ENCODE results near the gene MESD. TPM values are rescaled to one million over a fixed set of nuclear protein-coding genes. Genes with fewer than 3 reads are reported as not detected.

MESD gene
- total RNA-seq, 1 donor from 2014 or later: 23.8 TPM

GRCh38 chr15:80942746-80943565, 46.7 kb downstream of the MESD start:
- no peak overlapping the region for H3K27ac Mint-ChIP-seq (ENCODE audit: unreplicated experiment)
- peaks cover 8% of the 10 kb centered on the region for H3K4me1 Mint-ChIP-seq (ENCODE audit: low read depth)
- peaks cover 47% of the 10 kb centered on the region for H3K36me3 Mint-ChIP-seq (ENCODE audit: low read depth)
- H3K9me3 Mint-ChIP-seq (ENCODE audit: low read depth): no peaks in the 10 kb centered on the region
- no peak overlapping the region for H3K4me3 Mint-ChIP-seq (ENCODE audit: unreplicated experiment)
- H3K27me3 Mint-ChIP-seq (ENCODE audit: low read depth): no peaks in the 10 kb centered on the region
- no peak for DNase-seq (ENCODE audit: low spot score)
- TF ChIP-seq CTCF (IDR thresholded peaks at IDR 0.05): no peak

DNA sequence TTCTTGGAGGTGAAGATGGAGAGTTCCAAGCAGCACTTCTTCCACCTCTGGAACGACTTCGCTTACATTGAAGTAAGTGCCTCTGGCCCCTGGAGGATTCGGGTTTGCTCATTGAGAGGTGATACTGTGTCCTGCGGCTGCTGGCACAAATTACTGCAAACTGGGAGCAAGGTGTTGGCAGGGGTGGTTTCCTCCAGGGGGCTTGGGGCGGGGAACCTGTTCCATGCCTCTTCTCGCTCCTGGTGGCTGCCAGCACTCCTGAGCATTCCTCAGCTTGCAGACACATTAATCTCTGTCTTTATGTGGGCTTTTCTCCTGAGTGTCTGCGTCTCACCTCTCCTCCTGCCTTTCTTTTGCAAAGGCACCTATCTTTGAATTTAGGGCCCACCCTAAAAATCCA, 47.4 kb downstream of the MESD start:
- Mint-ChIP-seq H3K4me3 (ENCODE audit: unreplicated experiment) (no peak overlapping the region), H3K4me1 (ENCODE audit: low read depth) (peaks cover 8% of the 10 kb centered on the region), H3K36me3 (ENCODE audit: low read depth) (peaks cover 46% of the 10 kb centered on the region), H3K27me3 (ENCODE audit: low read depth) (no peaks in the 10 kb centered on the region), H3K9me3 (ENCODE audit: low read depth) (no peaks in the 10 kb centered on the region), H3K27ac (ENCODE audit: unreplicated experiment) (no peak overlapping the region)
- DNase-seq (ENCODE audit: low spot score): no peak
- no peak for TF ChIP-seq CTCF (IDR thresholded peaks at IDR 0.05)

GRCh38 chr15:80940851-80941250, 48.8 kb downstream of the MESD start:
- Mint-ChIP-seq H3K9me3 (ENCODE audit: low read depth) (no peaks in the 10 kb centered on the region), H3K27ac (ENCODE audit: unreplicated experiment) (no peak overlapping the region), H3K4me3 (ENCODE audit: unreplicated experiment) (no peak overlapping the region), H3K36me3 (ENCODE audit: low read depth) (peaks cover 49% of the 10 kb centered on the region), H3K27me3 (ENCODE audit: low read depth) (no peaks in the 10 kb centered on the region), H3K4me1 (ENCODE audit: low read depth) (peaks cover 6% of the 10 kb centered on the region)
- TF ChIP-seq CTCF (IDR thresholded peaks at IDR 0.05): no peak
- DNase-seq (ENCODE audit: low spot score): no peak

DNA sequence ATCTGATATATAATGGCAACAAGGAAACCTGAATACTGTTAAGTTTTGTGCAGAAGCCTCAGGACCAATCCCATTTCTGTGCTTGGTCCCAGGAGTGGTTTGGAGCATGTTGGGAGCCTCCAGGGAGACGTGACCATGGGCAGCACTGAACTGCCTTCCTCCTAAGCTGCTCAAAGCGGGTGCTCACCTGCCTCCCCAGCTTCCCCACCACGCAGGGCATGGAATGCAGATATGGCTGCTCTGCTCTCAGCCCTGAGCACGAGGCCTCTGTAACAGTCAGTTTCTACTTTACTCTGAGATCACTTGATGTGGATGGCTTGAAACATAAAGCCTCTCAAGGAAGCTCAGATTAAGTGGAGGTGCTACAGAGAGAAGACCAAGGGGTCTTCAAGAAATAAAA, 49.3 kb downstream of the MESD start:
- Mint-ChIP-seq H3K27me3 (ENCODE audit: low read depth) (no peaks in the 10 kb centered on the region), H3K36me3 (ENCODE audit: low read depth) (peaks cover 45% of the 10 kb centered on the region), H3K4me1 (ENCODE audit: low read depth) (peaks cover 3% of the 10 kb centered on the region), H3K4me3 (ENCODE audit: unreplicated experiment) (no peak overlapping the region), H3K27ac (ENCODE audit: unreplicated experiment) (no peak overlapping the region), H3K9me3 (ENCODE audit: low read depth) (no peaks in the 10 kb centered on the region)
- no peak for TF ChIP-seq CTCF (IDR thresholded peaks at IDR 0.05)
- no peak for DNase-seq (ENCODE audit: low spot score)

DNA sequence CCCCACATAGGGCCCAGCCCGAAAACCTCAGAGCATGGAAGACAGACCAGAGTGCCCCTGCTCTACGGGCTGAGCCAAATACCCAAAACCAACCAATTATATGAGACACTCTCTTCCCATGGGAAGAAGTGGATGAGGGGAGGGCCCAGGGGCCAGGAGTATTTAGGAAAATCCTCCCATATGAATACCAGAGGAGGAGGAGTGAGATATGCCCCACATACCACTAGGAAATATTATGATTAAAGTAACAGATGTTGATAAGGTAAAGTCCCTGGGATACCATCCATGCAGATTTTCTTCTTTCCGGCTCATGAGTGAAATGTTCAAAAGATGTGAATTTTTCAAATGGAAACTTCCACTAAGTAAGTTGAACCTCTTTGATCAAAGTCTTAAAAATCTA, 50.4 kb downstream of the MESD start:
- Mint-ChIP-seq H3K4me3 (ENCODE audit: unreplicated experiment) (no peak overlapping the region), H3K27me3 (ENCODE audit: low read depth) (no peaks in the 10 kb centered on the region), H3K4me1 (ENCODE audit: low read depth) (peaks cover 12% of the 10 kb centered on the region), H3K27ac (ENCODE audit: unreplicated experiment) (no peak overlapping the region), H3K36me3 (ENCODE audit: low read depth) (peaks cover 47% of the 10 kb centered on the region), H3K9me3 (ENCODE audit: low read depth) (no peaks in the 10 kb centered on the region)
- TF ChIP-seq CTCF (IDR thresholded peaks at IDR 0.05): no peak
- DNase-seq (ENCODE audit: low spot score): no peak
